ENCODE measurements around the gene ZNF99. TPM values are rescaled to one million over a fixed set of nuclear protein-coding genes. Genes with fewer than 3 reads are reported as not detected.

The ZNF99 gene
- total and polyA plus RNA-seq, 9 of the 15 experiments (the other 6 are each of a cell fraction or from before 2014, with no cell fraction given), result not detected

DNA sequence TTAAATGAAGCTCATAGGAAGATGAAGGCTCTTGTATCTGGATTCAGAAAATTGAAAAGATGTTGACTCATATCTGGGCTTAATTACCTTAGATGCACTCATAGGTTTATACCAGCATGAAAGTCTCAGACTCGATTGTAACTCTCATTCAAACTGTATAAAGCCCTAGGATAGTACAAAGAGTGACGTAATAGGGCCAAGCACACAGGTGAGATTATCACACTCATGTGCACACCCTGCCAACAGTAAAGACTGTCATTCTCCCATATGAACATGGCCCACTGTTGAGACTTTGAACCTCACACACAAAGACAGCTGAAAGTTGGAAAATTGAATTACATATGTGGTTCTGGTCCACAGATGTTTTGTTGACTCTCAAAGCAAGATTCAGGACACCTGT lies 30.2 kb upstream of the ZNF99 start:
- Histone ChIP-seq H2AFZ (ENCODE audit: low read depth, low read length) (no peak overlapping the region), H3K36me3 (ENCODE audit: control insufficient read depth, insufficient read depth, low read length) (no peaks in the 10 kb centered on the region), H3K79me2 (ENCODE audit: control insufficient read depth, insufficient read depth, low read length) (no peaks in the 10 kb centered on the region), H3K27me3 (ENCODE audit: control insufficient read depth in 2 of 2, insufficient read depth in 2 of 2, low read length in 2 of 2) (no peaks in the 10 kb centered on the region), H3K4me1 (replicated peaks in 1 of 2; ENCODE audit: control insufficient read depth in 2 of 2, insufficient read depth in 2 of 2, low read length in 2 of 2) (no peaks in the 10 kb centered on the region), H3K9me3 (replicated peaks; ENCODE audit: control insufficient read depth, insufficient read depth, low read depth, low read length) (peaks cover 2% of the 10 kb centered on the region; the same call in 1 of the 2 replicates), H3K9ac (ENCODE audit: insufficient read depth in 1 of 2, low read depth in 2 of 2, low read length in 2 of 2) (no peak overlapping the region), H4K20me1 (replicated peaks; ENCODE audit: control insufficient read depth, insufficient read depth, low read length) (no peaks in the 10 kb centered on the region), H3K27ac (ENCODE audit: extremely low read depth, low read depth, low read length) (no peak overlapping the region), H3K4me3 (no peak overlapping the region), H3K4me2 (ENCODE audit: insufficient read depth, low read length) (no peak overlapping the region), H3K9me1 (ENCODE audit: control insufficient read depth, insufficient read depth, low read length) (no peaks in the 10 kb centered on the region)
- BruUV-seq (replicated peaks), result no TSS peak
- ChIA-PET POLR2A (no interaction called here), CTCF (ENCODE audit: low intra/inter-chr PET ratio) (no interaction called here)
- WGBS (ENCODE audit: insufficient coverage, low coverage, missing lambda C conversion rate), result 0% methylated on average over 2 of the region's 2 CpGs
- TF ChIP-seq BACH1 (tag; IDR thresholded peaks at IDR 0.05) (no peak), ZNF644 (tag; IDR thresholded peaks at IDR 0.05; ENCODE audit: low read depth) (no peak), ASH1L (IDR thresholded peaks at IDR 0.05; ENCODE audit: borderline replicate concordance, low read depth, partially characterized antibody) (no peak), PHF8 (IDR thresholded peaks at IDR 0.05; ENCODE audit: borderline replicate concordance, low read length) (no peak), ZFP1 (CRISPR knock-in tag; IDR thresholded peaks at IDR 0.05) (no peak), TRIM24 (IDR thresholded peaks at IDR 0.05) (no peak), KAT2B (IDR thresholded peaks at IDR 0.05; ENCODE audit: low read depth, low read length) (no peak), NFIX (CRISPR knock-in tag; IDR thresholded peaks at IDR 0.05; ENCODE audit: low read depth) (no peak), BHLHE40 (IDR thresholded peaks at IDR 0.05; ENCODE audit: low read length) (no peak), ERF (CRISPR knock-in tag; IDR thresholded peaks at IDR 0.05) (no peak), ATF1 (CRISPR knock-in tag; IDR thresholded peaks at IDR 0.05) (no peak), ATF1 (tag; IDR thresholded peaks at IDR 0.05) (no peak), TAF15 (IDR thresholded peaks at IDR 0.05; ENCODE audit: low read depth, low read length) (no peak), ZNF444 (CRISPR knock-in tag; IDR thresholded peaks at IDR 0.05) (no peak), ZKSCAN1 (IDR thresholded peaks at IDR 0.05; ENCODE audit: low read depth, low read length) (no peak)
- TF ChIP-seq, protein P1, sequence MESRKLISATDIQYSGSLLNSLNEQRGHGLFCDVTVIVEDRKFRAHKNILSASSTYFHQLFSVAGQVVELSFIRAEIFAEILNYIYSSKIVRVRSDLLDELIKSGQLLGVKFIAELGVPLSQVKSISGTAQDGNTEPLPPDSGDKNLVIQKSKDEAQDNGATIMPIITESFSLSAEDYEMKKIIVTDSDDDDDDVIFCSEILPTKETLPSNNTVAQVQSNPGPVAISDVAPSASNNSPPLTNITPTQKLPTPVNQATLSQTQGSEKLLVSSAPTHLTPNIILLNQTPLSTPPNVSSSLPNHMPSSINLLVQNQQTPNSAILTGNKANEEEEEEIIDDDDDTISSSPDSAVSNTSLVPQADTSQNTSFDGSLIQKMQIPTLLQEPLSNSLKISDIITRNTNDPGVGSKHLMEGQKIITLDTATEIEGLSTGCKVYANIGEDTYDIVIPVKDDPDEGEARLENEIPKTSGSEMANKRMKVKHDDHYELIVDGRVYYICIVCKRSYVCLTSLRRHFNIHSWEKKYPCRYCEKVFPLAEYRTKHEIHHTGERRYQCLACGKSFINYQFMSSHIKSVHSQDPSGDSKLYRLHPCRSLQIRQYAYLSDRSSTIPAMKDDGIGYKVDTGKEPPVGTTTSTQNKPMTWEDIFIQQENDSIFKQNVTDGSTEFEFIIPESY (CRISPR knock-in tag; IDR thresholded peaks at IDR 0.05), result no peak
- TF ChIP-seq, protein P2, sequence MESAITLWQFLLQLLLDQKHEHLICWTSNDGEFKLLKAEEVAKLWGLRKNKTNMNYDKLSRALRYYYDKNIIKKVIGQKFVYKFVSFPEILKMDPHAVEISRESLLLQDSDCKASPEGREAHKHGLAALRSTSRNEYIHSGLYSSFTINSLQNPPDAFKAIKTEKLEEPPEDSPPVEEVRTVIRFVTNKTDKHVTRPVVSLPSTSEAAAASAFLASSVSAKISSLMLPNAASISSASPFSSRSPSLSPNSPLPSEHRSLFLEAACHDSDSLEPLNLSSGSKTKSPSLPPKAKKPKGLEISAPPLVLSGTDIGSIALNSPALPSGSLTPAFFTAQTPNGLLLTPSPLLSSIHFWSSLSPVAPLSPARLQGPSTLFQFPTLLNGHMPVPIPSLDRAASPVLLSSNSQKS (CRISPR knock-in tag; IDR thresholded peaks at IDR 0.05), result no peak
- ATAC-seq (no peak), FAIRE-seq (no peak), DNase-seq (ENCODE audit: extremely low read depth in 1 of 4, low spot score in 3 of 4) (no peak)
- intact Hi-C loops (cut with micrococcal nuclease), result no loop called here
- in situ Hi-C loops (cut with MboI), result no loop called here
